Natural killer cell (primary cell): ENCODE results near the gene TMPRSS11D. TPM values are rescaled to one million over a fixed set of nuclear protein-coding genes. Genes with fewer than 3 reads are reported as not detected.

Experiments used
- ATAC-seq, 3 donors: fragments of 150-1000 bp in 2 of 3; fragments of 200-7000 bp in 1 of 3; cut with Tn5 transposase; 1 replicate in 1 of 3; 2 replicates in 2 of 3; pipeline ENCODE4 v1.10.0; 2021; ENCODE audit warnings: mild to moderate bottlenecking in 2 of 3, moderate library complexity in 2 of 3
- DNase-seq, 2 donors: peaks; one replicate each; pipeline versions ENCODE4 v3.0.0 to v3.0.0-alpha.2; 2013 to 2021; ENCODE audit warnings: mixed read lengths in 1 of 2
- H3K27ac ChIP-seq: one replicate; pipeline ENCODE4 v1.5.1; 2013; ENCODE audit warnings: mild to moderate bottlenecking, low read length
- H3K27me3 ChIP-seq: one replicate; pipeline ENCODE4 v1.6.1; 2013; ENCODE audit warnings: low read length; ENCODE audit not compliant: control insufficient read depth, insufficient read depth
- H3K36me3 ChIP-seq: one replicate; pipeline ENCODE4 v1.6.1; 2013; ENCODE audit warnings: low read length; ENCODE audit not compliant: control insufficient read depth, insufficient read depth
- H3K4me1 ChIP-seq: one replicate; pipeline ENCODE4 v1.6.1; 2013; ENCODE audit warnings: low read length; ENCODE audit not compliant: control insufficient read depth, insufficient read depth
- H3K4me3 ChIP-seq: one replicate; pipeline ENCODE4 v1.5.1; 2013; ENCODE audit warnings: low read length
- H3K9me3 ChIP-seq: one replicate; pipeline ENCODE4 v1.6.1; 2013; ENCODE audit warnings: low read length; ENCODE audit not compliant: control insufficient read depth, insufficient read depth
- H3K27ac Mint-ChIP-seq, 2 donors: one replicate each; pipeline ENCODE4 v1.8.0; 2022; ENCODE audit warnings: mild to moderate bottlenecking in 2 of 2, mixed read lengths in 2 of 2, moderate library complexity in 1 of 2
- H3K27me3 Mint-ChIP-seq, 2 donors: one replicate each; pipeline ENCODE4 v1.8.0; 2022; ENCODE audit warnings: low read depth in 2 of 2, mixed read lengths in 2 of 2
- H3K36me3 Mint-ChIP-seq: one replicate; pipeline ENCODE4 v1.8.0; 2022; ENCODE audit warnings: mixed read lengths
- H3K4me1 Mint-ChIP-seq, 2 donors: one replicate each; pipeline ENCODE4 v1.8.0; 2022; ENCODE audit warnings: mixed read lengths in 2 of 2
- H3K4me3 Mint-ChIP-seq: one replicate; pipeline ENCODE4 v1.8.0; 2022; ENCODE audit warnings: mild to moderate bottlenecking, moderate library complexity, mixed read lengths
- H3K9me3 Mint-ChIP-seq, 2 donors: one replicate each; pipeline ENCODE4 v1.8.0; 2022; ENCODE audit warnings: mixed read lengths in 2 of 2
- WGBS: methylation state at CpG from one replicate; pipeline ENCODE4 v1.1.7; 2013; ENCODE audit warnings: missing lambda C conversion rate; ENCODE audit not compliant: insufficient coverage; 5-methylcytosine and 5-hydroxymethylcytosine counted together
- intact Hi-C: fragments of 100-400 bp; cut with micrococcal nuclease; formaldehyde crosslinking; loops from one replicate; pipeline ENCODE4 v1.14.2; 2022
- total RNA-seq, 4 donors: library from RNA; stranded (reverse); fragments of 120-200 nt in 1 of 4; gene quantifications; one replicate each; pipeline versions ENCODE4 v1.2.3 to v1.2.4, GENCODE V29; 2013 to 2022
- TF ChIP-seq, protein P1 (sequence below): fragments of 200-600 bp; IDR thresholded peaks from one replicate; pipeline ENCODE4 v1.8.0; 2022; ENCODE audit warnings: antibody characterized with exemption

TMPRSS11D gene
- total RNA-seq, 3 donors from 2014 or later (not counting 1 experiment from before 2014, with no cell fraction given), result not detected

DNA sequence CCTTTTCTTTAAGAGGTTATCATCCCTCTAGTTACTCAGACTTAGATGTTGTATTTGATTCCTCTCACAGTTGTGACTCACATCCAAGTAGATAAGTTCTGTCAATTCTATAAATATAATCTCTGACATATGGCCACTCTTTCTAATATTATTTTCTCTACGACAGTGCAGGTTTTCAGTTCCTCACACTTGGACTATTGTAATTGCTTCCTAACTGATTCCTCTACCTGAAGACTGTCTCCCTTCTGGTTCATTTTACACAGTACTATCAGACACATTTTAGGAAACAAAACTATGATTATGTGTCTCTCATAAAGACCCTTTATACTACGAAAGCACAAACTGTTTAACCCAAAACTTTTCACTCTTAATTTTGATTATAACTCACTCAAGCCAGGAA lies 98.3 kb downstream of the TMPRSS11D start:
- ATAC-seq, result no peak
- Mint-ChIP-seq H3K9me3 (no peaks in the 10 kb centered on the region), H3K27ac (no peak overlapping the region), H3K4me3 (no peak overlapping the region), H3K4me1 (no peaks in the 10 kb centered on the region), H3K27me3 (no peaks in the 10 kb centered on the region), H3K36me3 (no peaks in the 10 kb centered on the region)
- no peaks in the 10 kb centered on the region for H3K9me3 ChIP-seq
- no peak overlapping the region for H3K4me3 ChIP-seq
- 86% methylated on average over 2 of the region's 2 CpGs for WGBS
- no peaks in the 10 kb centered on the region for H3K4me1 ChIP-seq
- H3K27ac ChIP-seq, result no peak overlapping the region
- H3K27me3 ChIP-seq, result no peaks in the 10 kb centered on the region
- no peaks in the 10 kb centered on the region for H3K36me3 ChIP-seq
- TF ChIP-seq, protein P1, sequence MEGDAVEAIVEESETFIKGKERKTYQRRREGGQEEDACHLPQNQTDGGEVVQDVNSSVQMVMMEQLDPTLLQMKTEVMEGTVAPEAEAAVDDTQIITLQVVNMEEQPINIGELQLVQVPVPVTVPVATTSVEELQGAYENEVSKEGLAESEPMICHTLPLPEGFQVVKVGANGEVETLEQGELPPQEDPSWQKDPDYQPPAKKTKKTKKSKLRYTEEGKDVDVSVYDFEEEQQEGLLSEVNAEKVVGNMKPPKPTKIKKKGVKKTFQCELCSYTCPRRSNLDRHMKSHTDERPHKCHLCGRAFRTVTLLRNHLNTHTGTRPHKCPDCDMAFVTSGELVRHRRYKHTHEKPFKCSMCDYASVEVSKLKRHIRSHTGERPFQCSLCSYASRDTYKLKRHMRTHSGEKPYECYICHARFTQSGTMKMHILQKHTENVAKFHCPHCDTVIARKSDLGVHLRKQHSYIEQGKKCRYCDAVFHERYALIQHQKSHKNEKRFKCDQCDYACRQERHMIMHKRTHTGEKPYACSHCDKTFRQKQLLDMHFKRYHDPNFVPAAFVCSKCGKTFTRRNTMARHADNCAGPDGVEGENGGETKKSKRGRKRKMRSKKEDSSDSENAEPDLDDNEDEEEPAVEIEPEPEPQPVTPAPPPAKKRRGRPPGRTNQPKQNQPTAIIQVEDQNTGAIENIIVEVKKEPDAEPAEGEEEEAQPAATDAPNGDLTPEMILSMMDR, result no peak
- intact Hi-C loops, result no loop called here
- DNase-seq, result no peak

DNA sequence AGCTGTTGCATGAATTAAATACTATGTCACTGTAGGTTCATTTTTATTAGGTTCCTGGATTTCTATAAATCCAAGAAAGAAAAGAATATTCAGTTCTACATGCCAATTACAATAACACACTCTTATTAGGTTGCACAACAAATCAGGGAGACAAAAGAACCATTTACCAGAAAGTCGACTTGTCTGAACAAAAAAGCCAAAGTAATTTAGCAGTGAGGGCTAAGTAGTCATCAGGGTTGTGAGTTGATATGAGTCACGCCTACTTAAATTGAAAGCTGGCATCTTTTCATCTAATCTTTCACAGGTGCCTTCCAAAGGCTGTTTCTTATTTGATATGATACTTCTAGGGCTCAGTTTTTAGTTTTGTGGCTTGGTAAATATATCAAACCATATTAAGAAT lies 104.2 kb downstream of the TMPRSS11D start:
- H3K36me3 ChIP-seq, result no peaks in the 10 kb centered on the region

DNA sequence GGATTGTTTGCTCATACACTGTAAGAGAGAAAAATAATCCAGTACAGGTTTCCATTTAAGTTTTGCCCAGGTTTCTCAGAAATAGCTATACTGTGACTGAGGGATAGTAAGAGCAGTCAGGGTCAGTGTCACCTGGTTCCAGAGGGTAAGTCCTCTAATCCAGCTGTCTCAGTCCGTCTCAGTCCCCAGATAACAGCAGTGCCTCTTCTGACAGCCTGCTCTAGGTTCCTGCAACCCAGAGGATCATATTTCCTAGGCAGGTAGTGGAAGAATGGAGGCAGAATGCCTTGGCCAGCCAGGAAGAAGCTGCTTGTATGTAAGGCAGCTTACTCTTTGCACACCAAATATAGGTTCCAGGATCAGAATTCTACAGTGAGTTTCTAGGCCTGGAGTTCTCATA lies 107.1 kb downstream of the TMPRSS11D start:
- Histone ChIP-seq H3K36me3 (no peaks in the 10 kb centered on the region), H3K4me1 (no peaks in the 10 kb centered on the region), H3K9me3 (no peaks in the 10 kb centered on the region), H3K4me3 (no peak overlapping the region), H3K27me3 (no peaks in the 10 kb centered on the region), H3K27ac (no peak overlapping the region)
- Mint-ChIP-seq H3K27me3 (no peaks in the 10 kb centered on the region), H3K4me1 (peaks cover 0 to 3% of the 10 kb centered on the region in 2 donors), H3K36me3 (no peaks in the 10 kb centered on the region), H3K4me3 (no peak overlapping the region), H3K27ac (no peak overlapping the region), H3K9me3 (no peaks in the 10 kb centered on the region)
- no peak for ATAC-seq
- TF ChIP-seq, protein P1, result no peak
- WGBS, result 87% methylated on average over 1 of the region's 1 CpG
- intact Hi-C loops, result no loop called here
- no peak for DNase-seq

More for the DNA sequence above, 104.2 kb downstream of the TMPRSS11D start:
- Mint-ChIP-seq H3K4me3 (no peak overlapping the region), H3K27me3 (no peaks in the 10 kb centered on the region), H3K4me1 (peaks cover 0 to 3% of the 10 kb centered on the region in 2 donors), H3K27ac (no peak overlapping the region), H3K9me3 (no peaks in the 10 kb centered on the region), H3K36me3 (no peaks in the 10 kb centered on the region)
- 94% methylated on average over 2 of the region's 2 CpGs for WGBS
- TF ChIP-seq, protein P1, result no peak
- Histone ChIP-seq H3K27me3 (no peaks in the 10 kb centered on the region), H3K4me1 (no peaks in the 10 kb centered on the region), H3K4me3 (no peak overlapping the region), H3K9me3 (no peaks in the 10 kb centered on the region), H3K27ac (no peak overlapping the region)
- no peak for ATAC-seq
- DNase-seq, result no peak
- intact Hi-C loops, result no loop called here

Other genes starting within 250 kb of the TMPRSS11D start
- 10 to 100 TPM; 54.3 to 77.7 (median 55.3) TPM for gene UBA6, start 182.8 kb downstream of the TMPRSS11D start, total RNA-seq
- not detected for gene GNRHR, start 129.6 kb downstream of the TMPRSS11D start, total RNA-seq
- gene TMPRSS11A, start 79.5 kb upstream of the TMPRSS11D start, total RNA-seq, result not detected
- gene TMPRSS11F, start 245.9 kb upstream of the TMPRSS11D start, total RNA-seq, result not detected